ENCODE data around the gene GABARAPL1. TPM values are rescaled to one million over a fixed set of nuclear protein-coding genes. Genes with fewer than 3 reads are reported as not detected.
"Not testable (repeated sequence)": the region's sequence is repeated elsewhere in the genome, so short reads cannot be mapped to it uniquely, and the experiment has no call there.

GABARAPL1 gene
- total RNA-seq, 1 experiment from 2014 or later: 54.8 TPM

DNA sequence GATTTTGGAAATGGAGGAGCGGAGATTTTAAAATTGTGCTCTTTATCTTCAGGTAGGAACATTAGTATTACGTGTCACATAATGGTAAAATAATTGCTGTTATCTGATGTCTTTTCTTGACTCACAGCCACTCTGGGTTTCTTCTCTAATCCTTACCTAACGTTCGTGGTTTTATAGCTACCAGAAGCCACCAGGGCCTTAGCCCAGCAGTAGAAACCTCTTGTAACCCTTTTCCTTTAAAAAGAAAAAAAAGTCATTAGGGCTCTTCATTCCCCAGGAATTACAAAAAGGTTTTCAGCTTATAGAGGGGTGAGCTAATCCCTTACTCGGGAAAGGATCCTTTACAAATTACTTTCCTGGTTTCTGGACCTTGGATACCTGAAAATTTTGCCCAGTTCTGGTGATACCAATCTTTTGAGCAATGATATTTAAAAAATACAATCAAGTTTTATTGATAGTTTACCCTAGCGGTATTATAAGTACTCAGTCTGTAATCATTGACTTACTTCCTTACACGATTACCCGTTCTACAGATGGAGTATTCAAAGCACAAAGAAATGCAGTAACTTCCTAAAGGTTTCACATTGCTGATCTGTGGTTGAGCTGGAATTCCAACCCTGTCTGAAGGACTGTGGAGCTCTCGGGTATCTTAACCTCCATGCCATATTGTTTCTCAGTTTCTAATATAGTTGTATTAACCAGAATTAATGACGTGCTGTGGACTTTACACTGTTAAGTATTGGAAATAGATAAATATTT lies 1.6 kb downstream of the GABARAPL1 start:
- intact Hi-C loops (cut with micrococcal nuclease; ENCODE audit: unreplicated experiment): no loop called here

DNA sequence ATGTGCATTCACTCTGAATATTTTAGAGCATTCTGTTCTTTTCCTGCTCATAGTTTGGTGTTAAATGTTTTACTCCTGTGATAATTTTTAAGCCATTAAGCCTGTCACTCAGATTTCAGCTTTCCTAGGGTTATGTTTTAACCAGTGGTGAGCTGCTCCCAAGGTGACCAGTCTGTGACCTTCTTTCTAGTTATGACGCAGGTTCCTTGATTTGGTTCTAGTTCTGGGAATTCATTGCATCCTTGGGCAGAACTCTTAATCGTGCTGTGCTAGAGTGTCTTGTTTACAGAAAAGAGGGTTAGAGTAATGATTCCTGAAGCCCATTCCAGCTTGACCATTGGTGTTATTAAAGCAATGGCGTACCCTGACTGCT lies 2.2 kb downstream of the GABARAPL1 start:
- intact Hi-C loops (cut with micrococcal nuclease; ENCODE audit: unreplicated experiment): no loop called here
- H3K27me3 Mint-ChIP-seq (ENCODE audit: unreplicated experiment): no peaks in the 10 kb centered on the region
- CTCF ChIA-PET: interaction anchor here (1.9 kb wide), 1 partner anchor 62 kb away, joined by 8 read pairs; no protein-coding TSS in a partner anchor

More for the DNA sequence above, 1.6 kb downstream of the GABARAPL1 start:
- TF ChIP-seq, protein P1, sequence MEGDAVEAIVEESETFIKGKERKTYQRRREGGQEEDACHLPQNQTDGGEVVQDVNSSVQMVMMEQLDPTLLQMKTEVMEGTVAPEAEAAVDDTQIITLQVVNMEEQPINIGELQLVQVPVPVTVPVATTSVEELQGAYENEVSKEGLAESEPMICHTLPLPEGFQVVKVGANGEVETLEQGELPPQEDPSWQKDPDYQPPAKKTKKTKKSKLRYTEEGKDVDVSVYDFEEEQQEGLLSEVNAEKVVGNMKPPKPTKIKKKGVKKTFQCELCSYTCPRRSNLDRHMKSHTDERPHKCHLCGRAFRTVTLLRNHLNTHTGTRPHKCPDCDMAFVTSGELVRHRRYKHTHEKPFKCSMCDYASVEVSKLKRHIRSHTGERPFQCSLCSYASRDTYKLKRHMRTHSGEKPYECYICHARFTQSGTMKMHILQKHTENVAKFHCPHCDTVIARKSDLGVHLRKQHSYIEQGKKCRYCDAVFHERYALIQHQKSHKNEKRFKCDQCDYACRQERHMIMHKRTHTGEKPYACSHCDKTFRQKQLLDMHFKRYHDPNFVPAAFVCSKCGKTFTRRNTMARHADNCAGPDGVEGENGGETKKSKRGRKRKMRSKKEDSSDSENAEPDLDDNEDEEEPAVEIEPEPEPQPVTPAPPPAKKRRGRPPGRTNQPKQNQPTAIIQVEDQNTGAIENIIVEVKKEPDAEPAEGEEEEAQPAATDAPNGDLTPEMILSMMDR (IDR thresholded peaks at IDR 0.05; ENCODE audit: unreplicated experiment): no peak
- Mint-ChIP-seq H3K4me3 (ENCODE audit: low read depth, unreplicated experiment) (peak overlapping the region; percentile 84), H3K9me3 (ENCODE audit: low read depth, unreplicated experiment) (no peaks in the 10 kb centered on the region), H3K27ac (ENCODE audit: unreplicated experiment) (peak overlapping the region; percentile 96), H3K4me1 (ENCODE audit: low read depth, unreplicated experiment) (peaks cover 11% of the 10 kb centered on the region), H3K36me3 (ENCODE audit: insufficient read depth, unreplicated experiment) (peaks cover 49% of the 10 kb centered on the region), H3K27me3 (ENCODE audit: unreplicated experiment) (no peaks in the 10 kb centered on the region)
- CTCF ChIA-PET: interaction anchor here (0.6 to 1.9 kb wide), 2 partner anchors 61 to 169 kb away, joined by 4 to 8 read pairs; no protein-coding TSS in a partner anchor
- TSS peak; percentile 42 for BruUV-seq (replicated peaks)
- DNase-seq: peak; percentile 11

DNA sequence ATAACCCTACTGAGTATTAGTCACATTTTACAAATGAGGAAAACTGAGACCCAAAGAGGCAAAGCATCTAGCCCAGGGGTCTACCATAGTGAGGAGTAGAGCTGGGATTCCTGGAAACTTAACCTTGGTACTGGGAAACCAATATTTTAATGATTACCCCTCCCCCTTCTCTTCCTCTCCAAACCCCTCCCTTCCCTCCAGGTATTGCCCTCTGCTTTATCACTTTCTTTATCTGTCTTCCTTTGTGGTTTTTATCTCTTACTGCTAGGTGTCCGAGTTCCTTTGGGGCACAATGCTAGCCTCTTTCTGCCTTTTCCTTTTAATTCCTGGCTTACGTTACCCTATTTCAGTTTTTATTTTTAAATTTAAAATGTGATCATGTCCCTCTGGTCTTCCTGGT lies 2.8 kb downstream of the GABARAPL1 start:
- intact Hi-C loops (cut with micrococcal nuclease; ENCODE audit: unreplicated experiment): no loop called here
- Mint-ChIP-seq H3K27ac (ENCODE audit: unreplicated experiment) (peak overlapping the region; percentile 96), H3K4me3 (ENCODE audit: low read depth, unreplicated experiment) (peak overlapping the region; percentile 84), H3K4me1 (ENCODE audit: low read depth, unreplicated experiment) (peaks cover 11% of the 10 kb centered on the region), H3K36me3 (ENCODE audit: insufficient read depth, unreplicated experiment) (peaks cover 53% of the 10 kb centered on the region), H3K9me3 (ENCODE audit: low read depth, unreplicated experiment) (no peaks in the 10 kb centered on the region), H3K27me3 (ENCODE audit: unreplicated experiment) (no peaks in the 10 kb centered on the region)
- TF ChIP-seq, protein P1 (IDR thresholded peaks at IDR 0.05; ENCODE audit: unreplicated experiment): no peak
- BruUV-seq (replicated peaks): no TSS peak
- CTCF ChIA-PET: interaction anchor here (1.9 kb wide), 1 partner anchor 62 kb away, joined by 8 read pairs; no protein-coding TSS in a partner anchor
- no peak for DNase-seq

More for the DNA sequence above, 2.2 kb downstream of the GABARAPL1 start:
- Mint-ChIP-seq H3K27ac (ENCODE audit: unreplicated experiment) (peak overlapping the region; percentile 96), H3K36me3 (ENCODE audit: insufficient read depth, unreplicated experiment) (peaks cover 51% of the 10 kb centered on the region), H3K9me3 (ENCODE audit: low read depth, unreplicated experiment) (no peaks in the 10 kb centered on the region), H3K4me1 (ENCODE audit: low read depth, unreplicated experiment) (peaks cover 11% of the 10 kb centered on the region), H3K4me3 (ENCODE audit: low read depth, unreplicated experiment) (peak overlapping the region; percentile 84)
- peak; percentile 10 for DNase-seq
- TF ChIP-seq, protein P1 (IDR thresholded peaks at IDR 0.05; ENCODE audit: unreplicated experiment): no peak
- no TSS peak for BruUV-seq (replicated peaks)

DNA sequence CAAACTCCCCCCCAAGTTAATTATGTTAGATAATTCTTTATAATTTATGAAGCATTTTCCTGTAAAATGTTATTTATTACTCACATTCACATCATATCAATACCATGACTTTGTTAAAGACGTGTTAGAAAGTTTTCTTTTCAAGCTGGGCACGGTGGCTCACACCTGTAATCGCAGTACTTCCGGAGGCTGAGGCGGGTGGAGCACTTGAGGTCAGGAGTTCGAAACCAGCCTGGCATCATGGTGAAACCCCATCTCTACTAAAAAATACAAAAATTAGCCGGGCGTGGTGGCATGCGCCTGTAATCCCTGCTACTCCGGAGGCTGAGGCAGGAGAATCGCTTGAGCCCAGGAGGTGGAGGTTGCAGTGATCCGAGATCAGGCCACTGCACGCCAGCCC lies 3.3 kb downstream of the GABARAPL1 start:
- CTCF ChIA-PET; intact Hi-C loops (cut with micrococcal nuclease; ENCODE audit: unreplicated experiment); H3K9me3 Mint-ChIP-seq (ENCODE audit: low read depth, unreplicated experiment); DNase-seq; BruUV-seq (replicated peaks); H3K27me3 Mint-ChIP-seq (ENCODE audit: unreplicated experiment): not testable (repeated sequence)
- H3K4me3 Mint-ChIP-seq (ENCODE audit: low read depth, unreplicated experiment): peak overlapping the region; percentile 84
- H3K4me1 Mint-ChIP-seq (ENCODE audit: low read depth, unreplicated experiment): peaks cover 11% of the 10 kb centered on the region
- peaks cover 53% of the 10 kb centered on the region for H3K36me3 Mint-ChIP-seq (ENCODE audit: insufficient read depth, unreplicated experiment)
- peak overlapping the region; percentile 96 for H3K27ac Mint-ChIP-seq (ENCODE audit: unreplicated experiment)

DNA sequence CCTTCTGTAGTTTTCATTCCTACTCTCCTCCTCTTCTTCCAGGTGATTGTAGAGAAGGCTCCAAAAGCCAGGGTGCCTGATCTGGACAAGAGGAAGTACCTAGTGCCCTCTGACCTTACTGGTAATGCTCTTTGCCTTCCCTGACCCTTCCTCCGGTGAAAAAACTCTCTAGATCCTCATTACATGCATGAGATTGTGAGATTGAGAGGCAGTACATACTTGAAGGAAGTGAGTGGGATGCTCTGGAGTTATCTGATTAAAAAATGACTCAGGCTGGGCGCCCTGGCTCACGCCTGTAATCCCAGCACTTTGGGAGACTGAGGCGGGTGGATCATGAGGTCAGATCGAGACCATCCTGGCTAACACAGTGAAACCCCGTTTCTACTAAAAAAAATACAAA lies 5.3 kb downstream of the GABARAPL1 start:
- intact Hi-C loops (cut with micrococcal nuclease; ENCODE audit: unreplicated experiment): no loop called here
- CTCF ChIA-PET: no interaction called here
- Mint-ChIP-seq H3K27me3 (ENCODE audit: unreplicated experiment) (no peaks in the 10 kb centered on the region), H3K4me1 (ENCODE audit: low read depth, unreplicated experiment) (peaks cover 11% of the 10 kb centered on the region), H3K36me3 (ENCODE audit: insufficient read depth, unreplicated experiment) (peaks cover 55% of the 10 kb centered on the region), H3K4me3 (ENCODE audit: low read depth, unreplicated experiment) (no peak overlapping the region), H3K27ac (ENCODE audit: unreplicated experiment) (no peak overlapping the region), H3K9me3 (ENCODE audit: low read depth, unreplicated experiment) (no peaks in the 10 kb centered on the region)
- no peak for DNase-seq
- no TSS peak for BruUV-seq (replicated peaks)
- TF ChIP-seq, protein P1 (IDR thresholded peaks at IDR 0.05; ENCODE audit: unreplicated experiment): no peak

All from Calu3 (cell line).